Activated CD4-positive, alpha-beta T cell treated with anti-CD3 and anti-CD28 coated beads, Interleukin-2, Interleukin-4, amounts not matched to agents 100 ng/mL and 50 ng/mL, durations not matched to agents 16 hours and 8 hours (primary cell): ENCODE measurements around the gene TCEAL5.
"Not testable (repeated sequence)": the region's sequence is repeated elsewhere in the genome, so short reads cannot be mapped to it uniquely, and the experiment has no call there.

Experiments used
- DNase-seq: peaks from one replicate; pipeline ENCODE4 v3.0.0-alpha.2; 2020; ENCODE audit warnings: low spot score

TCEAL5 gene

DNA sequence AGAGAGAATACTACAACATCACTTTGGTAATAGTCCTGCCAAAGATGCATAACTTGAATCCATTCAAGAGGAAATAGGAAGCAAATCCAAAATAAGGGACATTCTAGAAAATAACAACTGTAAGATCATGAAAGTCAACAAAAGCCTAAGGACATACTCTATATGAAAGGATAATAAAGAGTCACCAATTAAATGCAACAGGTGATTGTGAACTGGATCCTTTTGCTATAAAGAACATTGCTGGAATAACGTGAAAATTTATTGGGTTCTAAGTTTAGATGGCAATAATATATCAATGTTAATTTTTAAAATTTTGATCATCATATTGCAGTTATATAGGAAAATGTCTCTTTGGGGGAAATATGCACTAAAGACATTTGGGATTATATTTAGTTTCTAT lies 41.7 kb downstream of the TCEAL5 start:
- DNase-seq = no peak

GRCh38 chrX:103233263-103233662 lies 43.3 kb downstream of the TCEAL5 start:
- no peak for DNase-seq

- DNase-seq = not testable (repeated sequence)
These were observed 50.6 kb downstream of the TCEAL5 start for GRCh38 chrX:103225918-103226317.
